ENCODE measurements around the gene SLCO4A1.

Gene SLCO4A1

GRCh38 chr20:62642051-62642665 is at the start of gene SLCO4A1:
Gene SLCO4A1, plus strand, starts transcription at chr20:62642503. Its CDS starts 13,952 bp downstream, at chr20:62656455.
- Histone ChIP-seq H3K4me1 (ENCODE audit: control insufficient read depth, insufficient read depth, low read length) (peaks cover 49% of the 10 kb centered on the region), H3K27me3 (ENCODE audit: control insufficient read depth, insufficient read depth, low read length) (peaks cover 3% of the 10 kb centered on the region), H3K9ac (ENCODE audit: low read length) (peak within 1 kb of the TSS; percentile 82), H3K9me3 (ENCODE audit: control insufficient read depth, low read length) (no peaks in the 10 kb centered on the region), H3K36me3 (ENCODE audit: control insufficient read depth, insufficient read depth, low read length) (no peaks in the 10 kb centered on the region), H3K4me3 (ENCODE audit: low read length) (peak within 1 kb of the TSS; percentile 53)

DNA sequence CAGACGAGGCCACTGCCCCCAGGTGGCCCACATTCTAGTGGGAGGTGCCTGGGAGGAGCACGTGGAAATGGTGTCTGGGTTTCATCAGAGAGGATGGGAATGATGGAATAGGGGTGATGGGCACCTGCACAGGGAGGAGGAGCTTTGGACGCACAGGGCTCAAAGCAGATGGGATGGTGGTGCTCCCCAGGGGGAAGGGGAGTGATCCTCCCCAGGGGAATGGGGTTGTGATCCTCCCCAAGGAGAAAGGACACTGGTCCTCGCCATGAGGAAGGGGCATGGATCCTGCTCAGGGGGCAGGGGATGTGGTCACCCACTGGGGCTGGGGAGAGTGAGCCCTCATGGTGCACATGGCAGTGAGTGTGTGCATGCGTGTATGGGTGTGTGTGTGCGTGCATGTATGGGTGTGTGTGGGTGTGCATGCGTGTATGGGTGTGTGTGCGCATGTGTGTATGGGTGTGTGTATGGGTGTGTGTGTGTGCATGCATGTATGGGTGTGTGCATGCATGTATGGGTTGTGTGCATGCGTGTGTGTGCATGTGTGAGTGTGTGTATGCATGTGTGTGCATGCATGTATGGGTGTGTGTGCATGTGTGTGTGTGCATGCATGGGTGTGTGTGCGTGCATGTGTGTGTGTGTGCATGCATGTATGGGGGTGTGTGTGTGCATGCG is 49.7 kb upstream of the SLCO4A1 start:
- Histone ChIP-seq H3K27me3 (ENCODE audit: control insufficient read depth, insufficient read depth, low read length) (peaks cover 23% of the 10 kb centered on the region), H3K9me3 (ENCODE audit: control insufficient read depth, low read length) (no peaks in the 10 kb centered on the region), H3K4me1 (ENCODE audit: control insufficient read depth, insufficient read depth, low read length) (peaks cover 32% of the 10 kb centered on the region), H3K4me3 (ENCODE audit: low read length) (no peak overlapping the region), H3K9ac (ENCODE audit: low read length) (no peak overlapping the region), H3K36me3 (ENCODE audit: control insufficient read depth, insufficient read depth, low read length) (no peaks in the 10 kb centered on the region)

DNA sequence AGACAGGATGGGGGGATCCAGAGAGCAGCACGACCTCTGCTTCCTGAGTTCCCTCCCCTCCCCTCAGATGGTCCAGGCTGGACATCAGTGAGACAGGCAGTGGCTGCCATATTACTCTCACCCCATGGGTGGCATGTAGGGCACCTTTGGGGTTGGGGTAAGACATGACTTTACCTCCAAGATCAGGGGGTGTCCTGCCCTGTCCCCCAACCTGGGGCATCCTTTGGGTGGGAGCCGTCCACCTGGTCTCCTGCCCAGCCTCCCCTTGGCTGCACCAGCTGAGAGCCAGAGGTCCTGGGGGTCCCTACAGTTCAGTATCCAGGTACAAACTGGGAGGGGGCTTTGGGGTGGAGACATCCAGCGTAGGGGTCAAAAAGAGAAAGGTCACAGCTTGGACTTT is 48.7 kb upstream of the SLCO4A1 start:
- Histone ChIP-seq H3K9ac (ENCODE audit: low read length) (no peak overlapping the region), H3K4me3 (ENCODE audit: low read length) (no peak overlapping the region), H3K4me1 (ENCODE audit: control insufficient read depth, insufficient read depth, low read length) (peaks cover 35% of the 10 kb centered on the region), H3K27me3 (ENCODE audit: control insufficient read depth, insufficient read depth, low read length) (peaks cover 13% of the 10 kb centered on the region), H3K36me3 (ENCODE audit: control insufficient read depth, insufficient read depth, low read length) (no peaks in the 10 kb centered on the region), H3K9me3 (ENCODE audit: control insufficient read depth, low read length) (no peaks in the 10 kb centered on the region)

DNA sequence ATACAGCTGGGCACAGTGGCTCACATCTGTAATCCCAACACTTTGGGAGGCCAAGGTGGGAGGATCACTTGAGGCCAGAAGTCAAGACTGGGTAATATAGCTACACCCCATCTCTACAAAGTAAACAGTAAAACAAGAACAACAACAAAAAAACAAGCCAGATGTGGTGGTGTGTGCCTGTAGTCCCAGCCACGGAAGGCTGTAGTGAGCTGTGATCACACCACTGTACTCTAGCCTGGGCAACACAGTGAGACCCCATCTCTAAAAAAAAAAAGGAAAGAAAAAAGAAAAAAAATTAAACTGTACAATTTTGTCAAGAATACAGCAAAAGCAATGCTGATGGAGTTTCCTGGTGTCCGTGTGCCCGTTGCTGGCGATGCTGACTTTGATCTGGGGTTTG is 47.2 kb upstream of the SLCO4A1 start:
- H3K36me3 ChIP-seq (ENCODE audit: control insufficient read depth, insufficient read depth, low read length), result no peaks in the 10 kb centered on the region
- H3K9ac ChIP-seq (ENCODE audit: low read length), result no peak overlapping the region
- H3K4me3 ChIP-seq (ENCODE audit: low read length), result no peak overlapping the region
- H3K4me1 ChIP-seq (ENCODE audit: control insufficient read depth, insufficient read depth, low read length), result peaks cover 39% of the 10 kb centered on the region
- H3K27me3 ChIP-seq (ENCODE audit: control insufficient read depth, insufficient read depth, low read length), result peaks cover 12% of the 10 kb centered on the region
- no peaks in the 10 kb centered on the region for H3K9me3 ChIP-seq (ENCODE audit: control insufficient read depth, low read length)

DNA sequence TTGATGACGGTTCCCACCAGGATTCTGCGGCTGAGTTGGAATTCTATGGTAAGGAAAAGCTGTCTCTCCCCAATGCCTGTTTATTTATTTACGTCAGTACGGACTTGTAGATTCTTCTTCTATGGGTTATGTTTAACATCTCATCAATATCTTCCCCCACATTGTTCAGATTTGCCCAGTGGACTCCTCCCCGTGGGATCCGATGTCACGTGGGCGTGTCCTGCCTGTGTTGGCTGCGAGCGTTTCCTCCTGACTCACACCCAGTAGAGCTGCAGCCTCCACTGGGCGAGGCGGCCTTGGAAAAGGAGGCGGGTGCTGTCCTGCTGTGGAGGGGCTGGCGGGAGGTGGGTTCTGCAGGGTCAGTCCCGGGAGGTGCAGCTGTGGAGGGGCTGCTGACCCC is 46.8 kb upstream of the SLCO4A1 start:
- Histone ChIP-seq H3K36me3 (ENCODE audit: control insufficient read depth, insufficient read depth, low read length) (no peaks in the 10 kb centered on the region), H3K4me3 (ENCODE audit: low read length) (no peak overlapping the region), H3K4me1 (ENCODE audit: control insufficient read depth, insufficient read depth, low read length) (peaks cover 35% of the 10 kb centered on the region), H3K27me3 (ENCODE audit: control insufficient read depth, insufficient read depth, low read length) (peaks cover 12% of the 10 kb centered on the region), H3K9ac (ENCODE audit: low read length) (no peak overlapping the region), H3K9me3 (ENCODE audit: control insufficient read depth, low read length) (no peaks in the 10 kb centered on the region)

DNA sequence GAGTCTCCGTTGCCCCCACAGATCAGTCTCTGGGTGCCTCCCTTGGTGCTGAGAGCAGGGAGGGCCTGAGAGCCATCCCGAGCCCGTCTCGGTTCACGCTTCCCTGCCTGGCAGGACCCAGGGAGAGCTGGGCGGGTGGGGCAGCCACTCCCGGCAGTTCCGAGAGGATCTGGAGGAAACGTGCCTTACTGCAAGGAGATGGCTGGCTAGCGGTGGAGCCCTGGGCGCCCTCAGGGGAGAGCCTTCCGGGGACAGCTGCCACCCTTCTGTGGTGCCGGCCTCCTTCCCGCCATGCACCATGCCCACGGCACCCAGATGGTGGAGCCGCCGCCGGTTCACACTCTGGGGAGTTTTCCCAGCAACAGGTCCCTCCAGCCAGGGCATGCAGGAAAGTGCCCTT is 45.8 kb upstream of the SLCO4A1 start:
- Histone ChIP-seq H3K9ac (ENCODE audit: low read length) (no peak overlapping the region), H3K36me3 (ENCODE audit: control insufficient read depth, insufficient read depth, low read length) (no peaks in the 10 kb centered on the region), H3K4me3 (ENCODE audit: low read length) (no peak overlapping the region), H3K27me3 (ENCODE audit: control insufficient read depth, insufficient read depth, low read length) (peaks cover 12% of the 10 kb centered on the region), H3K4me1 (ENCODE audit: control insufficient read depth, insufficient read depth, low read length) (peaks cover 32% of the 10 kb centered on the region), H3K9me3 (ENCODE audit: control insufficient read depth, low read length) (no peaks in the 10 kb centered on the region)

- H3K4me1 ChIP-seq (ENCODE audit: control insufficient read depth, insufficient read depth, low read length), result peaks cover 37% of the 10 kb centered on the region
- H3K9me3 ChIP-seq (ENCODE audit: control insufficient read depth, low read length), result no peaks in the 10 kb centered on the region
- H3K27me3 ChIP-seq (ENCODE audit: control insufficient read depth, insufficient read depth, low read length), result peaks cover 12% of the 10 kb centered on the region
- no peaks in the 10 kb centered on the region for H3K36me3 ChIP-seq (ENCODE audit: control insufficient read depth, insufficient read depth, low read length)
- H3K9ac ChIP-seq (ENCODE audit: low read length), result no peak overlapping the region
- no peak overlapping the region for H3K4me3 ChIP-seq (ENCODE audit: low read length)
Observed at GRCh38 chr20:62596921-62597320, 45.4 kb upstream of the SLCO4A1 start.

DNA sequence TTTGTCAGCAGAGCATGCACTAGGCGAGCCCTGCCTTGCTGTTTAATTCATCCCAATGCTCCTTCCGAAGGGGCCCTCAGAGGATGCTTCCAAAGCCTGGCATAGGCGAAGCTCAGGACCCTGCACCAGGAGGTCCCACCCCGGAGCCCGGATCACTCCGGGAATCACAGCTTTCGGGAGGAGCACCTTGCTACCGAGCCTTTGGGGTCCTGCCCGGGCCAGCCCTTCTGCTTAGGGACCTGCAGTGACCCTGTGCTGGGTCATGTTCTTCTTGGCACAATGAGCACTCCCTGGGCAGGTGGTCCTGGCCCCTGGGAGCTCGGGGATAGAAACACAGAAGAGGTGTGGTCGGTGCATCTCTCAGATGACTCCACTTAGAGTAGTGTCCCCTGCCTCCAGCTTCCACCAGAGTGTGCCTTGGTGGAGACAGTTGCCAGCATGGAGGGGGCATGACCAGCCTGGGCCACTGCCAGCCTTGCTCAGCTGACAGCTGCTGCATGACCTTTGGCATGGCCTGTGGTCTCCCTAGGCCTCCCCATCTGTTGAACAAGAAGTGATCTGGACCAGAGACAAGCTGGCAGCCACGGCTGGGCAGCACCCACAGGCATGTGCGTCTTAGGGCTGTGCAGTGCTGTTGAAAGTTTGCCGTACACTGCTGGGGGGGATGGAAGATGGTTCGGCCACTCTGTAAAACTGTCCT is 44.7 kb upstream of the SLCO4A1 start:
- H3K36me3 ChIP-seq (ENCODE audit: control insufficient read depth, insufficient read depth, low read length), result no peaks in the 10 kb centered on the region
- peaks cover 41% of the 10 kb centered on the region for H3K4me1 ChIP-seq (ENCODE audit: control insufficient read depth, insufficient read depth, low read length)
- no peaks in the 10 kb centered on the region for H3K9me3 ChIP-seq (ENCODE audit: control insufficient read depth, low read length)
- H3K4me3 ChIP-seq (ENCODE audit: low read length), result no peak overlapping the region
- H3K9ac ChIP-seq (ENCODE audit: low read length), result no peak overlapping the region
- H3K27me3 ChIP-seq (ENCODE audit: control insufficient read depth, insufficient read depth, low read length), result peaks cover 12% of the 10 kb centered on the region

DNA sequence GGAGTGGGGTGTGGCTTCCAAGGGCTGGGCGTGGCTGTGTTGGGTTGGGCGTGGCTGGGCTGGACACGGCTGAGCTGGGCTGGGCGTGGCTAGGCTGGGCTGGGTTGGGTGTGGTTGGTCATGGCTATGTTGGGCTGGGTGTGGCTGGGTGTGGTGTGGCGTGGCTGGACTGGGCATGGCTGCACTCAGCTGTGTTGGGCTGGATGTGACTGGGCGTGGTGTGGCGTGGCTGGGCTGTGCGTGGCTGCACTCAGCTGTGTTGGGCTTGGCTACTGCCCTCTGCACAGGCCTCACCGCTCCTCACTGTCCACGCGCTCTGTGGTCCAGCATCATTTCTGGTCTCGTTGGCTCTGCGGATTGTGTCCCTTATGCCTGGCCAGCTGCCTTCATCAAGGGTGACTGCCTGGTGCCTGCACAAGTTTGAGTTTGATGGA is 43.5 kb upstream of the SLCO4A1 start:
- Histone ChIP-seq H3K4me3 (ENCODE audit: low read length) (no peak overlapping the region), H3K4me1 (ENCODE audit: control insufficient read depth, insufficient read depth, low read length) (peaks cover 53% of the 10 kb centered on the region), H3K27me3 (ENCODE audit: control insufficient read depth, insufficient read depth, low read length) (peaks cover 12% of the 10 kb centered on the region), H3K9me3 (ENCODE audit: control insufficient read depth, low read length) (no peaks in the 10 kb centered on the region), H3K36me3 (ENCODE audit: control insufficient read depth, insufficient read depth, low read length) (no peaks in the 10 kb centered on the region), H3K9ac (ENCODE audit: low read length) (no peak overlapping the region)

- Histone ChIP-seq H3K4me1 (ENCODE audit: control insufficient read depth, insufficient read depth, low read length) (peaks cover 60% of the 10 kb centered on the region), H3K27me3 (ENCODE audit: control insufficient read depth, insufficient read depth, low read length) (peaks cover 12% of the 10 kb centered on the region), H3K4me3 (ENCODE audit: low read length) (no peak overlapping the region), H3K36me3 (ENCODE audit: control insufficient read depth, insufficient read depth, low read length) (no peaks in the 10 kb centered on the region), H3K9ac (ENCODE audit: low read length) (no peak overlapping the region), H3K9me3 (ENCODE audit: control insufficient read depth, low read length) (no peaks in the 10 kb centered on the region)
Observed at GRCh38 chr20:62599216-62600110, 42.8 kb upstream of the SLCO4A1 start.

DNA sequence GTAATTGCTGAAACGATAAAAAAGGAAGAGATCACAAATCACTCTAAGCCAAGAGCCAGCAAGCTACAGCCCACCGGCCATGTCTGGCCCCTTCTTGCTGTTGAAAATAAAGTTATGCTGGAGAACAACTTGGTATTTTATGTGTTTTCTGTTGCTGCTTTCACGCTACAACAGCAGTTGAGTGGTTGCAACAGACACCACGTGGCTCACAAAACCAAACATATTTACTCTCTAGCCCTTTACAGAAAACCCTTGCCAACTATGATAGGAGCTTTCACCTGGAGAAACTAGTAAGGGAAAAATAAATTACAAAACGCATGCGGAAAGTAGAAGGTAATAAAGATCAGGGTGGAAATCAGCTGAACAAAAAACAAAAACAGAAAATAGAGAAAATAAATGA is 41.1 kb upstream of the SLCO4A1 start:
- H3K9me3 ChIP-seq (ENCODE audit: control insufficient read depth, low read length), result no peaks in the 10 kb centered on the region
- no peak overlapping the region for H3K9ac ChIP-seq (ENCODE audit: low read length)
- no peak overlapping the region for H3K4me3 ChIP-seq (ENCODE audit: low read length)
- no peaks in the 10 kb centered on the region for H3K36me3 ChIP-seq (ENCODE audit: control insufficient read depth, insufficient read depth, low read length)
- peaks cover 8% of the 10 kb centered on the region for H3K27me3 ChIP-seq (ENCODE audit: control insufficient read depth, insufficient read depth, low read length)
- peaks cover 67% of the 10 kb centered on the region for H3K4me1 ChIP-seq (ENCODE audit: control insufficient read depth, insufficient read depth, low read length)
